ENCODE results near the gene ZNF277. TPM values are rescaled to one million over a fixed set of nuclear protein-coding genes. Genes with fewer than 3 reads are reported as not detected.

ZNF277 gene
- total RNA-seq, 4 donors from 2014 or later: 19.2 to 45.6 (median 32.8) TPM

GRCh38 chr7:112288301-112288700 lies 81.8 kb downstream of the ZNF277 start:
- intact Hi-C loops (cut with DNase I; ENCODE audit: low total_unique reads): no loop called here
- TF ChIP-seq POLR2A (IDR thresholded peaks at IDR 0.05): no peak
- TF ChIP-seq CTCF (IDR thresholded peaks at IDR 0.05): no peak
- 92 to 98% methylated on average over 3 of the region's 3 CpGs for WGBS, 2 donors
- DNase-seq (ENCODE audit: low spot score in 2 of 2): no peak
- no peak overlapping the region for H3K4me3 ChIP-seq (ENCODE audit: low read depth, poor library complexity, severe bottlenecking)

GRCh38 chr7:112290065-112290464 lies 83.6 kb downstream of the ZNF277 start:
- intact Hi-C loops (cut with DNase I; ENCODE audit: low total_unique reads): no loop called here
- DNase-seq (ENCODE audit: low spot score in 2 of 2): no peak
- no peak for TF ChIP-seq CTCF (IDR thresholded peaks at IDR 0.05)
- TF ChIP-seq POLR2A (IDR thresholded peaks at IDR 0.05): no peak
- 92 to 94% methylated on average over 5 of the region's 5 CpGs for WGBS, 2 donors
- H3K4me3 ChIP-seq (ENCODE audit: low read depth, poor library complexity, severe bottlenecking): no peak overlapping the region

GRCh38 chr7:112292162-112292561 lies 85.7 kb downstream of the ZNF277 start:
- no peak overlapping the region for H3K4me3 ChIP-seq (ENCODE audit: low read depth, poor library complexity, severe bottlenecking)
- intact Hi-C loops (cut with DNase I; ENCODE audit: low total_unique reads): no loop called here
- no peak for DNase-seq (ENCODE audit: low spot score in 2 of 2)
- TF ChIP-seq CTCF (IDR thresholded peaks at IDR 0.05) (no peak), POLR2A (IDR thresholded peaks at IDR 0.05) (no peak)
- WGBS, 2 donors: 86 to 91% methylated on average over 1 of the region's 1 CpG

GRCh38 chr7:112293416-112293815 lies 86.9 kb downstream of the ZNF277 start:
- DNase-seq (ENCODE audit: low spot score in 2 of 2): no peak
- TF ChIP-seq POLR2A (IDR thresholded peaks at IDR 0.05) (no peak), CTCF (IDR thresholded peaks at IDR 0.05) (no peak)
- intact Hi-C loops (cut with DNase I; ENCODE audit: low total_unique reads): no loop called here
- no peak overlapping the region for H3K4me3 ChIP-seq (ENCODE audit: low read depth, poor library complexity, severe bottlenecking)
- 86 to 92% methylated on average over 4 of the region's 4 CpGs for WGBS, 2 donors

GRCh38 chr7:112296432-112296831 lies 89.9 kb downstream of the ZNF277 start:
- TF ChIP-seq CTCF (IDR thresholded peaks at IDR 0.05): no peak
- TF ChIP-seq POLR2A (IDR thresholded peaks at IDR 0.05): no peak
- no peak overlapping the region for H3K4me3 ChIP-seq (ENCODE audit: low read depth, poor library complexity, severe bottlenecking)
- no peak for DNase-seq (ENCODE audit: low spot score in 2 of 2)
- intact Hi-C loops (cut with DNase I; ENCODE audit: low total_unique reads): no loop called here
- 42 to 57% methylated on average over 1 of the region's 1 CpG for WGBS, 2 donors

GRCh38 chr7:112297681-112298080 lies 91.2 kb downstream of the ZNF277 start:
- TF ChIP-seq CTCF (IDR thresholded peaks at IDR 0.05): no peak
- TF ChIP-seq POLR2A (IDR thresholded peaks at IDR 0.05): no peak
- intact Hi-C loops (cut with DNase I; ENCODE audit: low total_unique reads): no loop called here
- DNase-seq (ENCODE audit: low spot score in 2 of 2): no peak
- H3K4me3 ChIP-seq (ENCODE audit: low read depth, poor library complexity, severe bottlenecking): no peak overlapping the region
- WGBS, 2 donors: 97 to 99% methylated on average over 3 of the region's 3 CpGs
